Peyer's patch (tissue), 4 donors: ENCODE results near the gene TMEM18. TPM values are rescaled to one million over a fixed set of nuclear protein-coding genes. Genes with fewer than 3 reads are reported as not detected.

Experiments
- DNase-seq, 3 donors: peaks; one replicate each; pipeline ENCODE4 v3.0.0-alpha.2; 2017 to 2019
- H3K27ac ChIP-seq, 4 donors: fragments of 200-600 bp; sonication (generic); one replicate each; pipeline ENCODE4 v1.5.1; 2016 to 2019
- H3K27me3 ChIP-seq, 2 donors: fragments of 200-600 bp; sonication (generic); one replicate each; pipeline ENCODE4 v1.5.1; 2019
- H3K36me3 ChIP-seq, 3 donors: fragments of 200-600 bp; sonication (generic); one replicate each; pipeline ENCODE4 v1.5.1; 2016 to 2019
- H3K4me1 ChIP-seq, 4 donors: fragments of 200-600 bp; sonication (generic); one replicate each; pipeline ENCODE4 v1.5.1; 2016 to 2019
- H3K4me3 ChIP-seq, 4 donors: fragments of 200-600 bp; sonication (generic); 1 replicate in 3 of 4; 2 replicates in 1 of 4; pipeline ENCODE4 v1.5.1; 2016 to 2019; ENCODE audit warnings: mild to moderate bottlenecking in 1 of 4
- H3K9me3 ChIP-seq, 4 donors: fragments of 200-600 bp; sonication (generic); one replicate each; pipeline ENCODE4 v1.5.1; 2016 to 2019; ENCODE audit warnings: mild to moderate bottlenecking in 1 of 4
- CTCF ChIP-seq, 6 experiments: fragments of 450-650 bp in 4 of 6; fragments of 200-600 bp in 2 of 6; sonication (generic) in 1 of 6; IDR thresholded peaks; one replicate each; pipeline ENCODE4 v1.5.1; 2017 to 2019; ENCODE audit warnings: antibody characterized with exemption in 6 of 6, mild to moderate bottlenecking in 3 of 6, moderate library complexity in 1 of 6
- POLR2A ChIP-seq, 2 donors: fragments of 450-650 bp; IDR thresholded peaks; one replicate each; pipeline ENCODE4 v1.5.1; 2017; ENCODE audit warnings: antibody characterized with exemption in 2 of 2, mild to moderate bottlenecking in 2 of 2, moderate library complexity in 2 of 2
- total RNA-seq, 4 donors: library from RNA; depleted of rRNA; stranded (reverse); fragments of >200 nt; gene quantifications; one replicate each; pipeline ENCODE4 v1.1.0, GENCODE V29; 2016

TMEM18 gene
- total RNA-seq = 10 to 100 TPM; 13.9 to 22.8 (median 16.4) TPM

GRCh38 chr2:677056-677958 lies at the start of gene TMEM18:
Gene TMEM18 (minus strand): TSS chr2:677406. CDS start chr2:677345, 61 bp downstream.
- DNase-seq = peak in 2 of 3 donors; percentile 96 to 98
- Histone ChIP-seq H3K4me1 (peaks cover 0 to 13% (median 3%) of the 10 kb centered on the region in 4 donors), H3K9me3 (no peaks in the 10 kb centered on the region), H3K27me3 (no peaks in the 10 kb centered on the region), H3K4me3 (peak within 1 kb of the TSS; percentile 58 to 71 (median 62)), H3K27ac (peak within 1 kb of the TSS; percentile 94 to 98 (median 96)), H3K36me3 (peaks cover 0 to 11% (median 0%) of the 10 kb centered on the region in 3 donors)
- peak in 4 of 6 experiments; percentile 26 to 47 (median 34) for TF ChIP-seq CTCF (IDR thresholded peaks at IDR 0.05)
- peak; percentile 84 to 95 for TF ChIP-seq POLR2A (IDR thresholded peaks at IDR 0.05)

DNA sequence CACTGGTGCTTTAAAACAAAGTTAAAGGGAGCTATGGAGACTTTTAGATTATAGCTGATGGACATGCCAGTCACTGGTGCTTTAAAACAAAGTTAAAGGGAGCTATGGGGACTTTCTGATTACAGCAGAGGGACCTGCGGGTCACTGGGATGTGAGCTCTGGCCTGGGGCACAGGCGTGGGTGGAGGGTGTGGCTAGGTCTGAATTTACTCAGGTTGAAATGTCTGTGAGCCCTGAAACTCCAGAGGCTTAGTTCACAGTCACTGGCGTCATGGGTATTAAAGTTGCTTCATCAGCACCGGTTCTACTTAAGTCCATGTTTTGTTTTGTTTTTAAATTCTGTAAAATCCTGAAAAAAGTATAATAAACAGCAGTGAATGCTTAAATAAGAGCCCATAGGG lies 49.0 kb upstream of the TMEM18 start:
- no peak overlapping the region for H3K4me3 ChIP-seq
- DNase-seq = no peak
- H3K9me3 ChIP-seq = no peaks in the 10 kb centered on the region
- no peak overlapping the region for H3K27ac ChIP-seq
- no peaks in the 10 kb centered on the region for H3K36me3 ChIP-seq
- H3K4me1 ChIP-seq = no peaks in the 10 kb centered on the region
- TF ChIP-seq CTCF (IDR thresholded peaks at IDR 0.05) (no peak), POLR2A (IDR thresholded peaks at IDR 0.05) (no peak)
- H3K27me3 ChIP-seq = no peaks in the 10 kb centered on the region

GRCh38 chr2:725468-725867 lies 48.3 kb upstream of the TMEM18 start:
- TF ChIP-seq POLR2A (IDR thresholded peaks at IDR 0.05) = no peak
- TF ChIP-seq CTCF (IDR thresholded peaks at IDR 0.05) = no peak
- DNase-seq = no peak
- H3K36me3 ChIP-seq = no peaks in the 10 kb centered on the region
- no peaks in the 10 kb centered on the region for H3K4me1 ChIP-seq
- H3K27me3 ChIP-seq = no peaks in the 10 kb centered on the region
- H3K9me3 ChIP-seq = no peaks in the 10 kb centered on the region
- H3K4me3 ChIP-seq = no peak overlapping the region
- H3K27ac ChIP-seq = no peak overlapping the region

- DNase-seq = no peak
- Histone ChIP-seq H3K4me3 (no peak overlapping the region), H3K27ac (no peak overlapping the region), H3K27me3 (no peaks in the 10 kb centered on the region), H3K9me3 (no peaks in the 10 kb centered on the region), H3K4me1 (no peaks in the 10 kb centered on the region), H3K36me3 (no peaks in the 10 kb centered on the region)
- no peak for TF ChIP-seq POLR2A (IDR thresholded peaks at IDR 0.05)
- no peak for TF ChIP-seq CTCF (IDR thresholded peaks at IDR 0.05)
These were observed 46.6 kb upstream of the TMEM18 start for GRCh38 chr2:723761-724160.

GRCh38 chr2:720842-721241 lies 43.6 kb upstream of the TMEM18 start:
- TF ChIP-seq POLR2A (IDR thresholded peaks at IDR 0.05) = no peak
- no peak for TF ChIP-seq CTCF (IDR thresholded peaks at IDR 0.05)

More at GRCh38 chr2:720842-721241, 43.6 kb upstream of the TMEM18 start:
- no peaks in the 10 kb centered on the region for H3K4me1 ChIP-seq
- H3K27me3 ChIP-seq = no peaks in the 10 kb centered on the region
- H3K27ac ChIP-seq = no peak overlapping the region
- no peak for DNase-seq
- no peaks in the 10 kb centered on the region for H3K36me3 ChIP-seq
- H3K9me3 ChIP-seq = no peaks in the 10 kb centered on the region
- H3K4me3 ChIP-seq = no peak overlapping the region
